Fibroblast of pulmonary artery (primary cell): ENCODE data around the gene OR5K4.
"Not testable (repeated sequence)": the region's sequence is repeated elsewhere in the genome, so short reads cannot be mapped to it uniquely, and the experiment has no call there.

Experiments used
- DNase-seq: peaks from one replicate; pipeline ENCODE4 v3.0.0-alpha.2; 2010; ENCODE audit warnings: low read depth
- H3K4me3 ChIP-seq: replicated peaks from 2 replicates; pipeline ENCODE4 v1.5.1; 2011; ENCODE audit warnings: low read depth, mild to moderate bottlenecking, control low read depth, low read length, moderate library complexity
- TF ChIP-seq, protein P1 (sequence below): IDR thresholded peaks from 2 replicates; pipeline ENCODE4 v1.5.1; 2011; ENCODE audit warnings: mild to moderate bottlenecking, control low read depth, low read length, inconsistent platforms; ENCODE audit errors: missing control alignments

OR5K4 gene

GRCh38 chr3:98390366-98390765 is 36.7 kb downstream of the OR5K4 start, which contains the start of gene OR5K3:
TSS of gene OR5K3 (plus strand) at chr3:98390666. CDS start at chr3:98390666, 0 bp downstream.
- DNase-seq, result no peak
- TF ChIP-seq, protein P1, sequence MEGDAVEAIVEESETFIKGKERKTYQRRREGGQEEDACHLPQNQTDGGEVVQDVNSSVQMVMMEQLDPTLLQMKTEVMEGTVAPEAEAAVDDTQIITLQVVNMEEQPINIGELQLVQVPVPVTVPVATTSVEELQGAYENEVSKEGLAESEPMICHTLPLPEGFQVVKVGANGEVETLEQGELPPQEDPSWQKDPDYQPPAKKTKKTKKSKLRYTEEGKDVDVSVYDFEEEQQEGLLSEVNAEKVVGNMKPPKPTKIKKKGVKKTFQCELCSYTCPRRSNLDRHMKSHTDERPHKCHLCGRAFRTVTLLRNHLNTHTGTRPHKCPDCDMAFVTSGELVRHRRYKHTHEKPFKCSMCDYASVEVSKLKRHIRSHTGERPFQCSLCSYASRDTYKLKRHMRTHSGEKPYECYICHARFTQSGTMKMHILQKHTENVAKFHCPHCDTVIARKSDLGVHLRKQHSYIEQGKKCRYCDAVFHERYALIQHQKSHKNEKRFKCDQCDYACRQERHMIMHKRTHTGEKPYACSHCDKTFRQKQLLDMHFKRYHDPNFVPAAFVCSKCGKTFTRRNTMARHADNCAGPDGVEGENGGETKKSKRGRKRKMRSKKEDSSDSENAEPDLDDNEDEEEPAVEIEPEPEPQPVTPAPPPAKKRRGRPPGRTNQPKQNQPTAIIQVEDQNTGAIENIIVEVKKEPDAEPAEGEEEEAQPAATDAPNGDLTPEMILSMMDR, result no peak
- H3K4me3 ChIP-seq, result no peak within 1 kb of the TSS

DNA sequence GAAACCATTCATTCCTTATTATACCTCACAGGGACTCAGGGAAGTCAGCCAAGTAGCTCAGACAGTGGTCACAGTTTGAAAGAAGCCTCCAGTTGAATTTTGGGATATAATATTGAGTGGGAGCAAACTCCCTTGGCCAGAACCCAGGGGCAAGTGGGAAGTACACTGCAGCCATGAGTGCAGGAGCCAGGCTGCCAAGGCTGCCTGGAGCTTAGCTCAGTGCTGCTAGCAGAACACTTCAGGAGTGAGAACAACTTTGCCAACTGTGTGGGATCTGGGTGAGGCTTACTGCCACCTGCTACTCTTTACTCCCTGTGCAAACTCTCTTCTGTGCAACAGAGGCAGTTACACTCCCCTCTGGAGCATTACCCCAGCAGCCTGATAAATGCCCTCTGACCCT is 41.4 kb downstream of the OR5K4 start:
- TF ChIP-seq, protein P1, result no peak
- no peak for DNase-seq
- H3K4me3 ChIP-seq, result no peak overlapping the region

DNA sequence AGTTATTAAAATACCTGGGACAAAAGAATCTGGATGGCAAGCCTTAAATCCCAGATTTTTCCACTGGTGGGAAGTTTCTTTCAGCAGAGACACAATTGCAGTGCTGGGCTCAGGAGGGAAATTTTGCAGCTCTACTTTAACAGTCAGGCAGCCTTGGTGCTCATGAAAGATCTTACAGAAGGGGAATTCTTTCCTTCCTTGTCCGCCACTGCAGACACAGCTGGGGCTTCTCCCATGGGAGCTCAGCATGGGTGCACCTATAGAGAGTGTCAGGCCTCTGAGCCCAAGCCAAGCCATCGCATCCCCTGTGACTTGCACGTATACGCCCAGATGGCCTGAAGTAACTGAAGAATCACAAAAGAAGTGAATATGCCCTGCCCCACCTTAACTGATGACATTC is 42.8 kb downstream of the OR5K4 start:
- not testable (repeated sequence) for H3K4me3 ChIP-seq, DNase-seq

GRCh38 chr3:98398513-98398912 is 44.9 kb downstream of the OR5K4 start:
- TF ChIP-seq, protein P1, result no peak
- no peak overlapping the region for H3K4me3 ChIP-seq
- no peak for DNase-seq

DNA sequence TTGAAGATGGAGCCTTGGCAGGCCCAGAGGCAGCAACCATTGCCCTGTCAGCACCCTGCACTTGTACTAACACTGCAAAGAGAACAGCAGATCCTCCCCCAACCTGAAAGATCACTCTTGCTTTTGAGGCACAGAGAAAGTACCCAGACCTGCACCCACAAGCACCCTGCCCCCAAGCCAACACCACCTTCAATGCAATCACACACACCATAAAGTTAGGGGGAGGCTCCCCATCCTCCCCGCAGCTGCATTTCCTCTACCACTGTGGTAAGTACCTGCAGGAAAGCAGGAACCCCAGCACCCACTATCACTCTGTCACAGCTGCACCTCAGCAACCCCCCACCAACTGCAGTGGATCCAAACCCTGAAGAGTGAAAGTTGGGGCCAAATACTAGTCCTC is 48.9 kb downstream of the OR5K4 start:
- H3K4me3 ChIP-seq, result no peak overlapping the region
- no peak for DNase-seq
- TF ChIP-seq, protein P1, result no peak

GRCh38 chr3:98404010-98404409 is 50.4 kb downstream of the OR5K4 start:
- DNase-seq, result no peak
- TF ChIP-seq, protein P1, result no peak
- no peak overlapping the region for H3K4me3 ChIP-seq
